Loucy (cell line): Measurements from ENCODE around the gene GNAQ.

Experiments used
- CTCF ChIP-seq: fragments of 200-600 bp; sonication (generic); conservative IDR thresholded peaks from 2 replicates; pipeline ENCODE4 v1.5.1; 2014; ENCODE audit warnings: mild to moderate bottlenecking, antibody characterized with exemption, low read length
- EZH2phosphoT487 ChIP-seq: fragments of 200-600 bp; IDR thresholded peaks from 2 replicates; pipeline ENCODE4 v1.6.1; 2018; ENCODE audit warnings: antibody characterized with exemption, mild to moderate bottlenecking, moderate library complexity, borderline replicate concordance

GRCh38 chr9:77815260-77815659 lies 216.4 kb downstream of the GNAQ start:
- no peak for TF ChIP-seq CTCF
- TF ChIP-seq EZH2phosphoT487: no peak
